ENCODE data around the gene OARD1.

- TF ChIP-seq FOXM1 (IDR thresholded peaks at IDR 0.05; ENCODE audit: low read depth) (no peak), ELF1 (IDR thresholded peaks at IDR 0.05) (no peak), RAD21 (IDR thresholded peaks at IDR 0.05; ENCODE audit: low read length) (no peak), REST (IDR thresholded peaks at IDR 0.05; ENCODE audit: low read depth, low read length) (no peak), TAF1 (IDR thresholded peaks at IDR 0.05; ENCODE audit: borderline replicate concordance, low read depth, low read length) (no peak), CTCF (IDR thresholded peaks at IDR 0.05) (no peak), EP300 (IDR thresholded peaks at IDR 0.05; ENCODE audit: borderline replicate concordance in 1 of 2, low read depth in 1 of 2, low read length in 1 of 2) (no peak), PBX3 (IDR thresholded peaks at IDR 0.05) (no peak), POLR2AphosphoS5 (IDR thresholded peaks at IDR 0.05; ENCODE audit: low read depth, low read length) (no peak), GABPA (IDR thresholded peaks at IDR 0.05; ENCODE audit: low read depth) (no peak)
These were observed 35.6 kb downstream of the OARD1 start for GRCh38 chr6:41036601-41037000.
